Right renal cortex interstitium (tissue), 3 donors: ENCODE measurements around the gene MPO. TPM values are rescaled to one million over a fixed set of nuclear protein-coding genes. Genes with fewer than 3 reads are reported as not detected.

Experiments
- DNase-seq, 3 donors: peaks; one replicate each; pipeline ENCODE4 v3.0.0-alpha.2; 2013; ENCODE audit warnings: low read depth in 3 of 3, low spot score in 2 of 3
- polyA plus RNA-seq, 3 donors: library from polyadenylated mRNA; unstranded; fragments of 120-200 nt; gene quantifications; one replicate each; pipeline ENCODE4 v1.2.1, GENCODE V29; 2013; ENCODE audit not compliant: insufficient read length in 3 of 3

The MPO gene, protein sequence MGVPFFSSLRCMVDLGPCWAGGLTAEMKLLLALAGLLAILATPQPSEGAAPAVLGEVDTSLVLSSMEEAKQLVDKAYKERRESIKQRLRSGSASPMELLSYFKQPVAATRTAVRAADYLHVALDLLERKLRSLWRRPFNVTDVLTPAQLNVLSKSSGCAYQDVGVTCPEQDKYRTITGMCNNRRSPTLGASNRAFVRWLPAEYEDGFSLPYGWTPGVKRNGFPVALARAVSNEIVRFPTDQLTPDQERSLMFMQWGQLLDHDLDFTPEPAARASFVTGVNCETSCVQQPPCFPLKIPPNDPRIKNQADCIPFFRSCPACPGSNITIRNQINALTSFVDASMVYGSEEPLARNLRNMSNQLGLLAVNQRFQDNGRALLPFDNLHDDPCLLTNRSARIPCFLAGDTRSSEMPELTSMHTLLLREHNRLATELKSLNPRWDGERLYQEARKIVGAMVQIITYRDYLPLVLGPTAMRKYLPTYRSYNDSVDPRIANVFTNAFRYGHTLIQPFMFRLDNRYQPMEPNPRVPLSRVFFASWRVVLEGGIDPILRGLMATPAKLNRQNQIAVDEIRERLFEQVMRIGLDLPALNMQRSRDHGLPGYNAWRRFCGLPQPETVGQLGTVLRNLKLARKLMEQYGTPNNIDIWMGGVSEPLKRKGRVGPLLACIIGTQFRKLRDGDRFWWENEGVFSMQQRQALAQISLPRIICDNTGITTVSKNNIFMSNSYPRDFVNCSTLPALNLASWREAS
- 1 to 10 TPM; 1.6 to 5.1 (median 3.6) TPM for polyA plus RNA-seq

DNA sequence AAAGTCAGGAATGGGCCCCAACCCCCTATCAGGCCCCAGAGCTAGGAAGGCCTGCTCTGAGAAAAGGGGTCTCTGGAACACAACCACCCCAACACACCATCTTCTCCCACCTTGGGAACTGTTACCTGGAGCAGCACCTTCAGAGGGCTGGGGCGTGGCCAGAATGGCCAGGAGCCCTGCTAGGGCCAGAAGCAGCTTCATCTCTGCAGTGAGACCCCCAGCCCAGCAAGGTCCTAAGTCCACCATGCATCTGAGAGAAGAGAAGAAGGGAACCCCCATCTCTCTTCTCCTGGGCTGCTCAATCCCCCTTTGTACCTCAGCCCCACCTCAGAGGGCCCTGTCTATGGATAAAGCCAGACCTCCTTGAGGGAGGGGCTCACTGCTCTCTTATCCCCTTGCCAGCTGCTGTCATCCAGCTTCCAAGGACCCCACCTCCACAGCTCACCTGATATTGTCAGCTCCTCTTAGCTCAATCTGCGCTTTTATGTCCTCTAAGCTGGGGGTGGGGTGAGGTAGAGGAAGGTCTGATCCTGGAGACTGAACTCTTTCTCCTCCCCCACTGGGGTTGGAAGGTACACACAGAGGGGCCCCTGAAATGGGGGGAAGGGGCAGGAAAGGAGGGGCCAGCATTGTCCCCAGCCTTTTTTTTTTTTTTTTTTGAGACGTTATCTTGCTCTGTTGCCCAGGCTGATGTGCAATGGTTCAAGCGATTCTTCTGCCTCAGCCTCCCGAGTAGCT is at the start of gene MPO:
MPO (minus strand) TSS at position 456 of the 738 bp plus-strand sequence; CDS start at position 279, 177 bp downstream.
- DNase-seq, result no peak

DNA sequence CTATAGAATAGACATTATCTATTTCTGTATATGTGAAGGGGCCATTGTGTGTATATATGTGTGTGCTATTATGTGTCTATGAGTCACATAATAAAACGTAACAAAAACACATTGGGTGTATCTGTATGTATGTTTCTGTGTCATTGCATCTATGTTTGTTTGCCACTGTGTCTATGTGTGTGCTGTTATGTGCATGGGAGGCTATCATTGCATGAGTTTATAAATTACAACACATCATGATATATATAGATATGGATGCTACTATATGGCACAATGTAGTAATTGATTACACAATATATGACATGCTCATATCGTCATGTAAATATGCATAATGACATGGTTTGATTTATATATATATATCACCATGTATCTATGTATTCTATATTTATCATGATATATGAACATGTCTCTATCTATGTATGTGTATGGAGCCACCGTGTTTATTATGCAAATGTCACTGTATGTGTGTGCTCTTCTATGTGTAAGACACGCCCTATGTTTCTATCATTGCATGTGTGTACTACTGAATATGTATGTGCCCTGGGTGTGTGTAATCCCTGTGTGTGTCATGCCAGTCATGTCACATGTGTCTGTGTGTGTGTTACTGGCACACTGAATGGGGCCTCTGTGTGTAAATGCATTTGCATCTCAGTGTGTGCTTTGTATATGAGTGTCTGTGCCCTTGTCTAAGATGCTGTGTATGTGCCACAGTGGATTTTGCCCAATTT is 49.2 kb upstream of the MPO start:
- DNase-seq, result no peak

DNA sequence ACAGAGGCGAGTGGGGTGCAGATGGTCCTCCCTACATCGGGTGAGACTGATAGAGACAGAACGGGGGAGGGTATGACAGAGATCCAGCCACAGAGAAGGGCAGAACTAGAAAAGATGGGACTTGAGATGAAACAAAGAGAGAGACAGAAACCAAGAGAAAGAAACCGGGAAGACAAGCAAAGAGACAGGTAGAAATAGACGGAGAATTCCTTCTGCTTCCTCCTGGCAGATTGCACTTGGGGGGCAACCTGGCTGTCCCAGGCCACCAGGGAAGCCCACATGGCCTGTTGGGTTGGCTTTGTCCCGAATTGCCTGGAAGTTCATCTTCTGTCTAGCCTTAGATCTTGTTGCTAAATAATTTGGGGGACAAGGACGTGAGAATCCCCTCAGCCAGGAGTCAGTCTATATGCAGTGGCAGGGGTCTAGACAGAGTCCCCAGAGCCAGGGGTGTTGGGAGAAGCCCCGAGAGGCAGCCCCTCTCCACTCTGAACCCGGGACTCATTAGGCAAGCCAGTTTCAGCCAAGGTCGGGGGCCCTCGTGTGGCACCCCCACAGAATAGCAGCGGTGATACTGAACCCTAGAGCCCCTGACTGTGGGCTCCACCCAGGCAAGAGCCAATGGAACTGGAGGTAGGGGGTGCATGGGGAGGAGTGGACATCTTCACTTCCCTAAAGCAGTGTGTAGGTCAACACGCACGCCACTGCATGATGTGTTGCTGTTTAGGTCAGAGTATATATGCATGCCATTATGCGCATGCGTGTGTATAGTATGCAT is 48.5 kb upstream of the MPO start:
- DNase-seq, result no peak

DNA sequence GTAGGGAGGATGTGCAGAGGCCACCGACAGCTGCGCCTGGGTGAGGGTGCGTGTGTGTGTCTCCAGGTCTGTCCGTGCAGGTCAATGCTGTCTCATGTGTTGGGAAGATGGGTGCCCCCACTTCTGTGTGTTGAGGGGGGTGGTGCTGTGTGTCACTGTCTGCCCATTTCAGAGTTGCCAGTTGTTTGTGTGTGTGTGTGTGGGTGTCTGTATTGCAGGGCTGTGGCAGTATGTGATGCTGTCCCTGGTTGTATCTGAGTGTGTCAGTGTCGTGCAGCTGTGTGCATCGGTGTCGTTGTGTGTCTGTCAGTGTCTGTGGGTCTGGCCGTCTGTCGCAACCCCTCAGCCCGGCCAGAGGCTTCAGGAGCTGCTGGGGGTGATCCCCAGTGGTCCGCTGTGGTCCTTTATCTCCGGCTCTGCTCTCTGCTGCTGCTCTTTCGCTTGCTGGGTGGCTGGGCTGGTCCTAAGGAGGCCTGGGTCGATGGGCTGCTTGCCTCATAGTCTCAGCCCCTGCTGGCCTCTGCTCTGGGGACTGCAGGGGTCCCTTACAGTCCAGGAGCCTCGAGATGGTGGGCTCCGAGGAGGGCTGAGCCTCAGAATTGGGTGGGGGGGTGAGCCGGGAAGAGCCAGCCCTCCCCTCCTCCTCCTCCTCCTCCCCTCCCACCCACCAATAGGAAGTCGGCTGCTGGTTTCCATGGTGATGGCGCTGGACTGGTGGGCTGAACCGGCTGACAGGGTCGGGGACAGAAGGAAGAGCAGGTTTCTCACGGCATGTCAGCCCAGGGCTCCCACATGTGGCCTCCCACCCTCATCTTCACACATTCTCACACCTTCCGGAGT is 47.7 kb upstream of the MPO start, which contains the start of gene TSPOAP1:
TSPOAP1 (minus strand) TSS at position 601 of the 840 bp plus-strand sequence. CDS start 875 bp downstream, outside the sequence.
- no peak for DNase-seq

DNA sequence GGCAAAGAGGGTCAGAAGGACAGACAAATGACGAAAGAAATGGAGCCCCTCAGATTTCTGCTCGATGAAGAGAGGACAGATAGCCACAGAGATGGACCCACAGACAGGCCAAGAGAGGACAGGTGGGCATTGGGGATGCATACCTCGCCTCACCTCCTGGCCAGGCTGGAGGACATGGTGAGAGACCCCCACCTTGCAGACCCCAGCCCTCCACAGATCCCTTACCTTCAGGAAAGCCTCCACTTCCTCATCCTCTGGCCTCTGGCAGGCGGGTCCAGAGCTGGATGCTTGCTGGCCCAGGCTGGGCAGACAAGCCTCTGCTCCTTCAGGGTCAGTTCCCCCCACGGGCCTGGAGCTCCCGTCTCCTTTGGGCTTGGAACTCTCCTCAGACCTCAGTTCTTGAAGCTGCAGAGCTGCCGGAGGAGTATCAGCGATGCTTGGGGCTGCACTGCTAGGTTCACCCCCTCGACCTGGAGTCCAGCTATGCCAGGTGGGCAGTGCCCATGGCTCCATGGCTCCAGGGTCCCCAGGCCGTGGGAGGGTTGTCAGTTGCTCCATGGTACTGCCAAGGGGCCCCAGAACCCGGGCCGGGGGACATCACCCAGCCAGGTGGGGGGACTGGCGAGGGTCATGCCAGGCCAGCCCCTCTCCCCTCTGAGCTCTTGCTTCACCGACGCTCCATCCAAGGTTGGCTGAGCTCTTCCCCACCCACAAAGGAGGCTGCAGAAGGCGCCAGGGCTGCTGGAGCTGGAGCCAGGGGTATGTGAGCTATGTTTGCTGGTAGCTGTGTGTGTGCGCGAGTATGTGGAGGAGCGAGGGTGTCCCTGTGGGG is 46.8 kb upstream of the MPO start:
- no peak for DNase-seq

DNA sequence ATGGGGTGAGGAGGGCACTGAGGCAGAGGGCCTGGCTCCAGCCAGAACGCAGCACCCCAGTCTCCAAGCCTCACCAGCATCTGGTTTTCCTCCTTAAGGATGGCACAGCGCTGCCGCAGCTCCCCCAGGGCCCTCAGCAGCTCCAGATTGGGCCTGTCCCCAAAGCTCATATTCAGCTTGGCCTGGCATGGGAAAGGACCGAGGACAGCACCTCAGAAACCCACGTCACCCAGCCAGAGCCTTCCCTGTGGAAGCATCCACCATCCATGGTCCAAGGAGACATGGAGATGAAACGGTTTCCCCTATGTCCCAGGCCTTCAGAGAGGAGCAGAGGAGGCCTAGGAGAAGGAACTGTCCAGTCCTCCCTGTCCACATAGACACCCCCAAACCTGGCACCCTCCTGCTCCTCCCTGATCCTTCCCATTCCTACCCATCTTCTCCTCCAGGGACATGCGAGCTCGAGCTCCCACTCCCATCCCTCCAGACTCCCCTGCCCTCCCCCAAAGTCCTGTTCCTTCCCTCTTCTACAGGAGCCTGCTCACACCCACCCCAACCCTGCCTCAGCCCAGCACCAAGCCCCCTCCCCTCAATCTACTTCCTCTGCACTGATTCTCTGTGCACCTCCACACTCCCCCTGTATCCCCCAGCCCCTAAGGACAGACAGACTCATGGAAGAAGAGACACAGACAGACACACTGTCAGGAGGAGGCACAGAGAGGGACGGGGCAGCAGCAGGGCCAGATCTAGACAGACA is 46.1 kb upstream of the MPO start:
- no peak for DNase-seq

DNA sequence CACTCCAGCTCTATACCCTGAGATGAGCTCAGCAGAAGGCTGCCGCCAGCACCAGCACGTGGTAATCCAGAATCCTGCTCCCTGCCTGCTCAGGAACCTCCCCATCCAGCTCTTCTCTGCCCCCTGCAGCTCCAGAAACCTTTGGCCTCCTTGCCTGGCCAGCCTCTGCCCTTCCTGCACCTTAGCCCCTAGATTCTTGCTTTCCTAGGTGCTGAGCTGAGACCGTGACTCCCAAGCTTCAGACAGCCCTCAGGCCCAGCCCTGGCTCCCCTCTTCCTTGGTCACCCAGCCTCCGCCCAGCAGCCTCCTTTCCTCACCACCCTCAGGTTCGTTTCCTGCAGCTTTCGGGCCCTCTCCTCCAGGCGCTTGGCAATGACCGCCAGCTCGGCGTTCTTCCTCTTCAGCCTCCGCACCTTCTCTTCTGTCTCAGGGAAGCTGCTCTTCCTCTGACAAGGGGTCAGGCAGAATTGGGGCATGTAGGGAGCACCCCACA is 45.3 kb upstream of the MPO start:
- no peak for DNase-seq

DNA sequence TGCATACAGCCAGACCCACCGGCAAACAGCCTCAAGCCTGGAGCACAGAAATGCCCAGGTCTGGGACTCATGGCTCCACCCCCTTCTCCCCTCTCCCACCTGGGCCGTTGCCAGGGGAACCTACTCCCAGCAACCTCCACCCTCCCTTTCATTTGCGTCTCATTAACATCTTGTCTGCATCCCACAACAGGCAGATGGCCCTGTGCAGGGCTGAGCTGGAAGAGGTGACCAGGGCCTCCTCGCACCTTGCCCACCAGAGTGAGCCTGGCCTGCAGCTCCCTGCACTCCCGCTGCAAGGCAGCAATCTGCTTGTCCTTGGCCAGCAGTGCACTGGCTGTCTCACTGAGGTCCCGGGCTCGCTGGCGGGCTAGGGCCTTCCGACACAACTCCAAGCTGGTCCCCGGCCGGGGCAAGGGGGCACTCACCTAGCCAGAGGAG is 44.6 kb upstream of the MPO start:
- DNase-seq, result no peak

DNA sequence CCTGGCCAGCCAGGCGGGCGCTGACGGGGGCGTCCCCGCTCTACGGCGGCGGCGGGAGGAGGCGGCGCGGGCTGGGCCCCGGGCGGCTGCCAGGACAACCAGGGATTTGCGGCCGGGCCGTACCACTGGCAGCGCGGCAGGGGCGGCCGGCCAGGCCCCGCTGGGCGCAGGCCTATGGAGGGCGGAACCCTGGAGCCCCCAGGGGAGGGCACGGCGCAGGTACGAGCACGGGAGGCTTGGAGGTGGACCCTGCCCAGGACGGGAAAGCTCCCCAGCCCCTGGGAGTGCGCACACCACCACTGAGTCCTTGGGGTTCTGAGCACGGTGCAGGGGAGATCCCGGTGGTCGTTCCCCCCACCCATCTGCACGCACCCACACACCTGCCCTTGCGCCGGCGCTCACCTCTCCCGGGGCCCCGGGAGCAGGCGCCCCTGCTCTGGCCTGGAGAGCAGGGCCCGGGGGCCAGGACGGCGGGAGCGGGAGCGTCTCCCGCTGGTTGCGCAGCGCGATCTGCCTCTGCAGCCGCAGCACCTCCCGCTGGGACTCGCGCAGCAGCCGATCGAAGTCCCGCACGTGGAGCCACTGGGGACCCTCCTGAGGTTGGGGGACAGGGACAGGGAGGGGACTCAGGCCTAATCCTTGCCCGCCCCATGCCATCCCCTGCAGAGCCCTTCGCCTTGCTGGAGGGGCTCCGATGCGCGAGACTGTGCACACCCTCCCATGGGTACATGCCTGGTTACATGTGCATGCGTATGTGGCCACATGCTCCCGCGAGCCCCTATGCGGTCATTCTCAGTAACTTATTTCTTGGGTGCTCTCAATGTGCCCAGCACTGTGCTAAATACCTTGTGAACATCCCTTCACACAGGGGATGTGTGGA is 43.9 kb upstream of the MPO start:
- peak in 1 of 3 donors; percentile 47 for DNase-seq

DNA sequence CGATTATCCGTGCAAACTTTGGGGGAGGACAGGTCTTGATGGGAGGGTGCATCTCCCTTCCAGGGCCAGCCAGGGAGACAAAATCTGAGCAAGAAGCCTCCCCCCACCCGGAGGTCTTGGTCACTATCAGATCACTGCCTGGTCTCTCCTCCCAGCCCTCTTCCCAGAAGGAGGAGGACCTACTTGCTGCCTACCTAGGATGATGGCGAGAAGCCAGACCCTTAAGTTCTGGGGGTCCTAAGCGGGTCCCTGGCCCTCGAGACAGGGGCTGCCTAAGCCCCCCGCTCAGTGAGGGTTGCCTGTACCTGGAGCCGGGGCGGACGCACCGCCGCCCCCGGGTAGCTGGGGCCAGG is 43.3 kb upstream of the MPO start:
- DNase-seq, result no peak

DNA sequence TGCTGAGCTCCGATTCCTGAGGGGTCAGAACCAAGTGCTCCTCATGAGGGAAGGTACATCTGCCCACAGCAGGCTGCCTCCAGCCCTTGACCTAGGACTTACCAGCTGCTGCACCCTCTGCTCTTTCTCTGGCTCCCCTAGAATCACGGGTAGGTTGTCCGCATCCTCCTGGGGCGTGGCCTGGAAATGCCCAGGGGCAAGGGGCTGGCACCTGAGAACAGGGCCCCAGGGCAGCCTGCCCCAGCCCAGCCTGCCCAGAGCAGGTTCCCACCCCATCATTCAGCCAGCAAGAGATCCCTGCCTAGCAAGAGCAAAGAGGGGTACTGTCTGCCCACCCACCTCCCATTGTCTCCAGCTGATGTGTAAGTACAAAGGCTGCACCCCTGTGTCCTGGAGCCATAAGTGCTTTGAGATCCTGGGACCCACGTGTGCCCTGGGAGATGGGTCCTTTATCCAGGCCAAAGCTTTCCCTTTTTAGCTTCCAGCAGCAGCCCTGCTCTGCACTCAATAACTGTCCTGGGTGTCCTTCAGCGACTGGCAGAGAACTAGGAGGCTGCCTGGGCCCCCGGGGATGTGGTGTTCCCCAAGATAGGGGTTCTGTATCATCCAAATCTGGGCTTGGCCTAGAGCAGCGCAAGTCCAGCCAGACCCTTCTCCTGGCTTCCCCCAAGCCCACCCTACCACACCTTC is 42.8 kb upstream of the MPO start:
- no peak for DNase-seq

DNA sequence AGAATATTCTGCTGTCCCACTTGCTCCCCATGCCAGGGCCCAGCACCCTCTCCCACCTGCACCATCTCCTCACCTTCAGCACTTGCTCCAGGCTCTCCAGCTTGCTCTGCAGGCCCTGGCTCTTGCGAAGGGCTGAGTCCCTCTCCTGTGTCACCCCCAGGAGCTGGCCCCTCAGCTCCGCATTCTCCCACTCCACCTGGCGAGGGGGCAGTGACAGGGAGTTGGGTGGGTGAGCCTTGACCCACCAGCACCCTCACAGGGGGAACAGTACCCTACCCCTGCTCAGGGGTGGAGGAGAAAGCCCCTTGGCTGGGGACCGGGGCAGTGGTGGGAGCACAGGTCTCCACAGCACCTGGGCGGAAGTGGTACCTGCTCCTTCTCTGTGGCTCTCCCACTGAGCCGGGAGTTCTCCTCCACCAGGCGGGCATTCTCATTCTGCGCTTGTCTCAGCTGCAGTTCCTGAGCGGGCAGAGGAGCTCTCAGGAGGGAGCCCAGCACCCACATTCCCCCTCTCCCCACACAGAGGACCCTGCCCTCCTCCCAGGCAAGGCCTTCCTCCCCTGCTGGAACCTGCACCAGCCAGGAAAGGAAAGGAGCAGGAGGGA is 41.9 kb upstream of the MPO start:
- no peak for DNase-seq

DNA sequence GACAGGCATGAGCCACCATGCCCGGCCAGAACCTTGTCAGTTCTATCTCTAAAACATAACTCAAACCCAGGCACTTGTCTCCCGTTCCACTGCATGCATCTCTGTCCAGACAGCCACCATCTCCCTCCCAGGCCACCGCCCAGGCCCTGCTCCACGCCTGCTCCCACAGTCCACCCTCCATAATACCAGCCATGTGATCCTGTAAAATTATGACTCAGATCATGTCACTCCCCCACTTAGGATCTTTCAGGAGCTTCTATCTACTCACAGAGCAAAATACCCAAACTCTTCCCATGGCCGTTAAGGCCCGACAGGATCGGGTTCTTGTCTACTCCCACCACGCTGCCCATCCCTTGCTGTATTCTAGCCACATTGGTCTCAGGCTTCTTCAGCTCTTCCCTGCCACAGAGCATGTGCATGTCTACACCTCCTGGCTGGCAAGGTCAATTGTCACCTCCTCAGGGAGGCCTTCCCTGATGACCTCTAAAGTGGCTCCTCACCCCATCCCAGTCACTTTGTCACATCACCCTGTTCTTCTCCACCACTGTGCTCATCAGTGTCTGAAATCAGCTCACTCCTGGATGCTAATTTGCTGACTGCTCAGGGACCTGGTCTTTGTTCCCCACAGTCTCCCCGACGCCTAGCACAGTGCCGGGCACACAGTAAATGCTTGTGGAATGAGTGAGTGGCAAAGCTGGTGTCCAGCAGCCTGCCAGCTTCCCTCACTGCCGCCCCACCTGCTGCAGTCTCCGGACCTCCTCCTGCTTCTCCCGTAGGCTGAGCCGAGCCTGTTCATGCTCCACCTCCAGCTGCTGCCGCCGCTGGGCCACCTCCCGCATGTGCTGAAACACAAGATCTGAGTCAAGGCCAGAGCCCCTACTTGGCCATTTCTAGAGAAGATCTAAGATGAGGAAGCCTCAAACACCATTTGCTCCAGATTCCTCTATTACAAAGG is 41.1 kb upstream of the MPO start:
- DNase-seq, result no peak
